GM23248 (cell line): Measurements from ENCODE around the gene STK17B. TPM values are rescaled to one million over a fixed set of nuclear protein-coding genes. Genes with fewer than 3 reads are reported as not detected.

Experiments
- DNase-seq: peaks from one replicate; pipeline ENCODE4 v3.0.0-alpha.2; 2015
- H2AFZ ChIP-seq: fragments of 200-600 bp; sonication (generic); 2 replicates; pipeline ENCODE4 v1.6.1; 2016; ENCODE audit warnings: antibody characterized with exemption
- H3F3A ChIP-seq: fragments of 200-600 bp; sonication (generic); 2 replicates; pipeline ENCODE4 v1.6.1; 2016; ENCODE audit warnings: mild to moderate bottlenecking, antibody characterized with exemption, mixed run types; ENCODE audit not compliant: insufficient read depth
- H3K27ac ChIP-seq: fragments of 200-600 bp; sonication (generic); 2 replicates; pipeline ENCODE4 v1.5.1; 2016; ENCODE audit warnings: mild to moderate bottlenecking
- H3K27me3 ChIP-seq: fragments of 200-600 bp; sonication (generic); replicated peaks from 2 replicates; pipeline ENCODE4 v1.6.1; 2016; ENCODE audit warnings: mild to moderate bottlenecking; ENCODE audit not compliant: insufficient read depth
- H3K36me3 ChIP-seq: fragments of 200-600 bp; sonication (generic); 2 replicates; pipeline ENCODE4 v1.6.1; 2016; ENCODE audit warnings: low read depth, mild to moderate bottlenecking
- H3K4me1 ChIP-seq: fragments of 200-600 bp; sonication (generic); 2 replicates; pipeline ENCODE4 v1.6.1; 2016; ENCODE audit warnings: mild to moderate bottlenecking; ENCODE audit not compliant: insufficient read depth
- H3K4me2 ChIP-seq: fragments of 200-600 bp; sonication (generic); one replicate; pipeline ENCODE4 v1.6.1; 2016; ENCODE audit warnings: mild to moderate bottlenecking; ENCODE audit not compliant: unreplicated experiment
- H3K4me3 ChIP-seq: fragments of 200-600 bp; sonication (generic); 2 replicates; pipeline ENCODE4 v1.5.1; 2016; ENCODE audit warnings: mild to moderate bottlenecking
- H3K79me2 ChIP-seq: fragments of 200-600 bp; sonication (generic); 2 replicates; pipeline ENCODE4 v1.6.1; 2016; ENCODE audit warnings: mild to moderate bottlenecking; ENCODE audit not compliant: insufficient read depth
- H3K9ac ChIP-seq: fragments of 200-600 bp; sonication (generic); 2 replicates; pipeline ENCODE4 v1.6.1; 2016; ENCODE audit warnings: mild to moderate bottlenecking
- H3K9me2 ChIP-seq: fragments of 200-600 bp; sonication (generic); 2 replicates; pipeline ENCODE4 v1.6.1; 2016; ENCODE audit warnings: mixed run types, mild to moderate bottlenecking, moderate library complexity; ENCODE audit not compliant: insufficient read depth
- H3K9me3 ChIP-seq: fragments of 200-600 bp; sonication (generic); one replicate; pipeline ENCODE4 v1.6.1; 2017; ENCODE audit warnings: low read depth
- H4K20me1 ChIP-seq: fragments of 200-600 bp; sonication (generic); 2 replicates; pipeline ENCODE4 v1.6.0; 2016; ENCODE audit not compliant: insufficient read depth
- EZH2 ChIP-seq: fragments of 200-600 bp; sonication (generic); IDR thresholded peaks from 2 replicates; pipeline ENCODE4 v1.6.1; 2018; ENCODE audit warnings: antibody characterized with exemption, mild to moderate bottlenecking; ENCODE audit not compliant: insufficient read depth, poor library complexity, severe bottlenecking
- EZH2phosphoT487 ChIP-seq: fragments of 200-600 bp; sonication (generic); IDR thresholded peaks from 2 replicates; pipeline ENCODE4 v1.6.1; 2018; ENCODE audit warnings: antibody characterized with exemption, moderate library complexity, mild to moderate bottlenecking, low read depth; ENCODE audit not compliant: insufficient read depth
- WGBS, 2 experiments: methylation state at CpG; one replicate each; pipeline ENCODE4 v1.1.6; 2015 to 2017; ENCODE audit warnings: low lambda C conversion rate in 2 of 2, low coverage in 1 of 2; ENCODE audit errors: missing lambda C conversion rate in 2 of 2; 5-methylcytosine and 5-hydroxymethylcytosine counted together
- in situ Hi-C: fragments of 300-500 bp; cut with MboI; formaldehyde crosslinking; loops from 2 replicates; pipeline ENCODE4 v1.15.0; 2020
- polyA plus RNA-seq: library from polyadenylated mRNA; unstranded; fragments of >200 nt; fragmentation: Nextera tagmentation; extraction: Ambion mirVana; gene quantifications from 2 replicates; pipeline ENCODE4 v1.2.1, GENCODE V29; 2016
- total RNA-seq: library from RNA; depleted of rRNA; stranded (reverse); fragments of >200 nt; shearing (Covaris generic); gene quantifications from 2 replicates; pipeline ENCODE4 v1.2.3, GENCODE V29; 2014

Gene STK17B
- total and polyA plus RNA-seq, 2 experiments from 2014 or later = 13.7 to 23.6 TPM

GRCh38 chr2:196174404-196174803 is 3.0 kb upstream of the STK17B start:
- no peak overlapping the region for H3K4me2 ChIP-seq
- peaks cover 2% of the 10 kb centered on the region; the same call in 1 of the 2 replicates for H3K4me1 ChIP-seq
- H4K20me1 ChIP-seq = no peaks in the 10 kb centered on the region
- H3K9me3 ChIP-seq = no peaks in the 10 kb centered on the region
- no peak overlapping the region for H3K9ac ChIP-seq
- no peak for DNase-seq
- peaks cover 21% of the 10 kb centered on the region for H3F3A ChIP-seq
- in situ Hi-C loops = no loop called here
- no peaks in the 10 kb centered on the region for H3K36me3 ChIP-seq
- no peak overlapping the region for H3K4me3 ChIP-seq
- TF ChIP-seq EZH2phosphoT487 (no peak), EZH2 (no peak)
- H2AFZ ChIP-seq = no peak overlapping the region
- H3K79me2 ChIP-seq = peaks cover 13% of the 10 kb centered on the region
- H3K27ac ChIP-seq = no peak overlapping the region
- H3K9me2 ChIP-seq = no peaks in the 10 kb centered on the region
- H3K27me3 ChIP-seq = no peaks in the 10 kb centered on the region
- WGBS, 2 experiments = 76 to 92% methylated on average over 3 of the region's 3 CpGs

- no peak overlapping the region for H3K9ac ChIP-seq
- no peak overlapping the region for H3K4me2 ChIP-seq
- peaks cover 11% of the 10 kb centered on the region; the same call in 1 of the 2 replicates for H3K4me1 ChIP-seq
- no peaks in the 10 kb centered on the region for H3K27me3 ChIP-seq
- 91 to 92% methylated on average over 5 of the region's 5 CpGs for WGBS, 2 experiments
- no peak for DNase-seq
- H3K36me3 ChIP-seq = no peaks in the 10 kb centered on the region
- H4K20me1 ChIP-seq = no peaks in the 10 kb centered on the region
- H3K4me3 ChIP-seq = no peak overlapping the region
- TF ChIP-seq EZH2phosphoT487 = no peak
- TF ChIP-seq EZH2 = no peak
- no peaks in the 10 kb centered on the region for H3K9me3 ChIP-seq
- peaks cover 22% of the 10 kb centered on the region for H3K79me2 ChIP-seq
- in situ Hi-C loops = no loop called here
- H3F3A ChIP-seq = peaks cover 24% of the 10 kb centered on the region
- no peak overlapping the region for H2AFZ ChIP-seq
- no peak overlapping the region for H3K27ac ChIP-seq
- no peaks in the 10 kb centered on the region for H3K9me2 ChIP-seq
Observed at GRCh38 chr2:196173505-196173904, 2.1 kb upstream of the STK17B start.

- Histone ChIP-seq H3K36me3 (no peaks in the 10 kb centered on the region), H3F3A (peaks cover 24% of the 10 kb centered on the region), H3K4me2 (no peak overlapping the region), H3K4me3 (no peak overlapping the region), H3K79me2 (peaks cover 27% of the 10 kb centered on the region), H3K9me2 (no peaks in the 10 kb centered on the region), H2AFZ (no peak overlapping the region), H3K27ac (no peak overlapping the region), H3K9me3 (no peaks in the 10 kb centered on the region), H3K4me1 (peaks cover 17% of the 10 kb centered on the region), H3K9ac (no peak overlapping the region), H3K27me3 (no peaks in the 10 kb centered on the region), H4K20me1 (no peaks in the 10 kb centered on the region)
- no peak for DNase-seq
- in situ Hi-C loops = no loop called here
- WGBS, 2 experiments = 92 to 93% methylated on average over 1 of the region's 1 CpG
- no peak for TF ChIP-seq EZH2
- no peak for TF ChIP-seq EZH2phosphoT487
Observed at GRCh38 chr2:196172951-196173350, 1.6 kb upstream of the STK17B start.

GRCh38 chr2:196171946-196172345 is 568 bp upstream of the STK17B start:
- Histone ChIP-seq H3K9me3 (no peaks in the 10 kb centered on the region), H3K9ac (0 out of 2 replicates have a peak overlapping the region, but pooled peaks have one; percentile 20), H3K9me2 (no peaks in the 10 kb centered on the region), H3K4me2 (peak overlapping the region; percentile 73), H3K27ac (no peak overlapping the region), H4K20me1 (no peaks in the 10 kb centered on the region), H3K27me3 (no peaks in the 10 kb centered on the region), H3K79me2 (peaks cover 37% of the 10 kb centered on the region), H2AFZ (peak overlapping the region; percentile 71), H3K36me3 (no peaks in the 10 kb centered on the region), H3K4me3 (peak overlapping the region; percentile 97), H3F3A (peaks cover 24% of the 10 kb centered on the region), H3K4me1 (peaks cover 27% of the 10 kb centered on the region)
- DNase-seq = no peak
- 7 to 8% methylated on average over 11 of the region's 11 CpGs for WGBS, 2 experiments
- in situ Hi-C loops = no loop called here
- TF ChIP-seq EZH2phosphoT487 (no peak), EZH2 (no peak)
